Measurements from ENCODE around the gene AMZ1.

The AMZ1 gene, protein sequence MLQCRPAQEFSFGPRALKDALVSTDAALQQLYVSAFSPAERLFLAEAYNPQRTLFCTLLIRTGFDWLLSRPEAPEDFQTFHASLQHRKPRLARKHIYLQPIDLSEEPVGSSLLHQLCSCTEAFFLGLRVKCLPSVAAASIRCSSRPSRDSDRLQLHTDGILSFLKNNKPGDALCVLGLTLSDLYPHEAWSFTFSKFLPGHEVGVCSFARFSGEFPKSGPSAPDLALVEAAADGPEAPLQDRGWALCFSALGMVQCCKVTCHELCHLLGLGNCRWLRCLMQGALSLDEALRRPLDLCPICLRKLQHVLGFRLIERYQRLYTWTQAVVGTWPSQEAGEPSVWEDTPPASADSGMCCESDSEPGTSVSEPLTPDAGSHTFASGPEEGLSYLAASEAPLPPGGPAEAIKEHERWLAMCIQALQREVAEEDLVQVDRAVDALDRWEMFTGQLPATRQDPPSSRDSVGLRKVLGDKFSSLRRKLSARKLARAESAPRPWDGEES

DNA sequence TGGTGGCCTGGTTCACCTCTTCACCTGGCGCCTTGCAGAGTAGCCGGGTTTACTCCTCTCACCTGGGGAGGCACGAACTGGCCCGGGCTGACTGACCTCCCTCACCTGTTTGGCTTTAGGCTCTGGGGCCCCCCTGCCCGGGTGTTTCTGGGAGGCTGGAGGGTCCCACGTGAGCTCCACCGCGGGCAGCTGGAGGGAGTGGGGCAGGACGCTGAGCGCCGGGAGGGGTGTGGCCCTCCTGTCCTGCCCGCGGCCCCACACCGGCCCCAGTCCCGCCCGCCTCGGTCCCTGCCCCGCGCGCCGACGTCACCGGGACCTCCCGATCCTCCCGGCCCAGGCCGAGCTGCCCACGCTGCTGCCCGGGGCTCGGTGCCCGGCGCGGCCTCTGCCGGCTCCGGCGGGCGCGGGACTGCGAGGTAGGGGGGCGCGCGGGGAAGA, at the start of gene AMZ1:
Gene AMZ1, plus strand, starts transcription at position 322 of the 438 bp plus-strand sequence. CDS start 12,250 bp downstream, outside the sequence.
- in situ Hi-C loops (cut with HindIII; ENCODE audit: low sequenced_read_pairs), result no loop called here

DNA sequence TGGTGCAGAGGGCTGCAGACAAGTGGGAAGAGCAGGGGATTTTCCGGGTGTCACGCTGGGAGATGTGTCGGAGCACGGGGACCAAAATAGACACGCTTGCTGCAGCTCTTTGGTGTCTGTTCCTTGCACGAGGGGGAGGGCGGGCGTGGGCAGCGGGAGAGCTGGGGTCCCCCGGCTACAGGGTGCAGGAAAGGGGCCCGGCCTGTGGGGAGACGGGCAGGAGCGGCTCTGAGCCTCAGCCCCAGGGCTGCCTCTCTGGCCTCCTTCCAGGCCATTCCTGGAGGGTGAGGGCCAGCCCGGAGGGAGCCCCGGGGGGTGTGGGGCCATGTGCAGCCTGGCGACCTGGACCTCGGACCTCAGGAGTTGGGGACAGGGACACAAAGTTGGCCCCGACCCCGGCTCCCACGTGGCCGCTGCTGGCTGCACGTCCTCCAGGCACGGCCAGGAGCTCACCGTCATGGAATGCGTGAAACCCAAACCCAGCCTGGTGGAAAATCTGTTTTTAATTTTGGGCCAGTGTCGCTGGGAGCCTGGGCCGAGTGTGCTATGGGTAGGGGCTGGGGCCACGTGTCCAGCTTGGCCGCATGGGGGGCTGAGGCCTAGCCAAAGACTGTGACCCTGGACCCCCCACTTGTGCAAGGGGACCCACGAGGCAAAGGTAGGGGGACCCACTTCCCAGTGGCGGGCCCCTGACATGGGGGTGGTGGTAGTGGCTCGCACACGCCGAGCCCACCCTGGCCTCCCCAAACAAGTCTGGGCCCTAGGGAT, 49.6 kb upstream of the AMZ1 start:
- in situ Hi-C loops (cut with HindIII; ENCODE audit: low sequenced_read_pairs), result no loop called here

DNA sequence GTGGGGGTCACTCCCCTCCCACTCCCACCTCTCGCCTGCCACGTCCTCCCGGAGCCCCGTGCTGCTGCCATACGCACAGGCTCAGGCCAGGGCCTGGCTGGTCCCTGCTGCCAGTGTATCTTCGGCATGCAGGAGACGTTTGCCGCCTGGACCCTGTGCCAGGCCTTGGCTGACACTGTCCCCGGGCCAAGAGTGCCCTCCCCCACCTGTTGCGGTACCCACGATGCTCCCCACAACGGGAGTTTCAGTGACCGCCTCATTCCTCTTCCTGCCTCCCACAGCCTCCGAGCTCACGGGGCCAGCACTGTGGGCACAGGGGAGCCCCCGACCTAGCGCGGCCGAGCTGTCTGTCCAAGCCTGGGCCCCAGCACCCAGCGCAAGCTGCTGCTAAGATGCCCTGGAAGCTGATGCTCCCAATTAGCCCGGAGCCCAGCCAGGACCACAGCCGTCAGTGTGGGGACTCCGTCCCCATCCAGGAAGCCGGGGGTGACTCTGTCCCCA, 48.8 kb upstream of the AMZ1 start:
- in situ Hi-C loops (cut with HindIII; ENCODE audit: low sequenced_read_pairs), result no loop called here

DNA sequence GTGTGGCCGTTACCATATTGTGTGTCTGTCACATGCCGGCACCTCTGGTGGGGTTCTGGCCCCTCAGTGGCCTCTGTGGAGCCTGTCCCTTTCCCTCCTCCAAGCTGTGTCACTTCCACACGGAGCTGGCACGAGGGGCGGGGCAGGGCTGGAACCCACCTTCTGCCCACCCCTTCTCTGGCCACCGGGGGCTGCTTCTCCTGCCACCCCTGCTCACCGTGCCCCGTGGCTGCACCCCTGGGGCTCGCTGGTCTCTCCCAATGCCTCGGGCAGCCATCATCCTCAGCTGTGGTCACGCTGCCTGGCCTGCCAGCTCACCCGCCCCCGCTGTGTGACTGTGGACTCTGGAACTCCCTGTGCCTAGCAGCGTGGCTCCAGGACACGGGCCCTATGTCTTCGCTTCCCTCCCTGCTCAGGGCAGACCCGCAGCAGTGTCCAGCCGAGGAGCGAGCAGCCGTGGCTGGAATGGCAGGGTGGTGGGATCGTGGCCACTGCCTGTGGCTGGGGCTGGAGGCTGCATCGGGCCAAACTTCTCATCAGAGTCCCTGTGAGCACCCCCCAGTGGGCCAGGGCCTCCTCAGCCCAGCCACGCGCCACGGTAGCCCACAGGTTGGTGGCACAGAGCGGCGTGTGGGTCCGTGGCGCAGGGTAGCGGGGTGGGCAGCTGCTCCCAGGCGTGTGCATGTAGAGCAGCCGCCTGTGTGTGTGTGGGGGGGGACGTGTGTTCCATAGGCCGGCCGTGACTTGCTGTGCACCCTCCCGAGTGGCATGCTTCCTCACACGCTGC, 48.1 kb upstream of the AMZ1 start:
- in situ Hi-C loops (cut with HindIII; ENCODE audit: low sequenced_read_pairs), result no loop called here

DNA sequence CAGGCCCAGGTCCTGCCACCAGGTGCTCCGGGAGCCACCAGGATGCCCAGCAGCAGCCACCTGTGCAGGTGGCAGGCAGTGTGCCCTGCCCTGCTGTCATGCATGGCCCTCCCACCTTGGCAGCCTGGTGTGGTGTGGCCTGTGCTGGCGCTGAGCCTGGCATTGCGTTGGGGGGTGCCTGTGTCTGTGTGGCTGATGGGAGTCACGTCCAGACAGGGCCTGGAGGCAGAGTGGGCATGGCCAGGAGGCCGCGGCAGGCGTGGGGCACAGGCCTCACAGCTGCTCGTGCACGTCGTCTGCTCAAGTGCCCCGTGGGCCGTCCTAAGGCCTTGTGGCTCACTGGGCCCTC, 47.5 kb upstream of the AMZ1 start:
- in situ Hi-C loops (cut with HindIII; ENCODE audit: low sequenced_read_pairs), result no loop called here

DNA sequence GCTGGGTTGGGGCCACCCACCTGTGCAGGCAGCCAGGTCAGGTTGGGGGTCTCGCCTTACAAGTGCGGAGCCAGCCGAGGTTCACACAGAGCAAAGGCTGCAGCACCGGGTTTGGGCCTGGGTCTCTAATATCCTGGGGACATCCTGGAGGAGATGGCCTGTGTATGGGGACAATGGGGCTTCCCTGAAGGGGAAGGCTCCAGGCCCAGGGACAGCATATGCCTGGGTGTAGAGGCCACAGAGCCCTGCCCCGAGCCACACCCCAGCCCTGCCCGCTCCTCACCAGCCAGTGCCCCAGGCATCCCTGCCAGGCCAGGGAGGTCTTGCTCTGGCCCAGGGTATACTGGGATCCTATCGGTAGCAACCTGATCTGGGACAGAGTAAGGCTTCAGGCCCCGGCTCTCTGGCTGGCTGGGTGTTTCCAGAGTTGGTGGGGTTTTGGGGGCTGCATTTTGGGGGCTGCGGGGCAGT, 47.1 kb upstream of the AMZ1 start:
- in situ Hi-C loops (cut with HindIII; ENCODE audit: low sequenced_read_pairs), result no loop called here

DNA sequence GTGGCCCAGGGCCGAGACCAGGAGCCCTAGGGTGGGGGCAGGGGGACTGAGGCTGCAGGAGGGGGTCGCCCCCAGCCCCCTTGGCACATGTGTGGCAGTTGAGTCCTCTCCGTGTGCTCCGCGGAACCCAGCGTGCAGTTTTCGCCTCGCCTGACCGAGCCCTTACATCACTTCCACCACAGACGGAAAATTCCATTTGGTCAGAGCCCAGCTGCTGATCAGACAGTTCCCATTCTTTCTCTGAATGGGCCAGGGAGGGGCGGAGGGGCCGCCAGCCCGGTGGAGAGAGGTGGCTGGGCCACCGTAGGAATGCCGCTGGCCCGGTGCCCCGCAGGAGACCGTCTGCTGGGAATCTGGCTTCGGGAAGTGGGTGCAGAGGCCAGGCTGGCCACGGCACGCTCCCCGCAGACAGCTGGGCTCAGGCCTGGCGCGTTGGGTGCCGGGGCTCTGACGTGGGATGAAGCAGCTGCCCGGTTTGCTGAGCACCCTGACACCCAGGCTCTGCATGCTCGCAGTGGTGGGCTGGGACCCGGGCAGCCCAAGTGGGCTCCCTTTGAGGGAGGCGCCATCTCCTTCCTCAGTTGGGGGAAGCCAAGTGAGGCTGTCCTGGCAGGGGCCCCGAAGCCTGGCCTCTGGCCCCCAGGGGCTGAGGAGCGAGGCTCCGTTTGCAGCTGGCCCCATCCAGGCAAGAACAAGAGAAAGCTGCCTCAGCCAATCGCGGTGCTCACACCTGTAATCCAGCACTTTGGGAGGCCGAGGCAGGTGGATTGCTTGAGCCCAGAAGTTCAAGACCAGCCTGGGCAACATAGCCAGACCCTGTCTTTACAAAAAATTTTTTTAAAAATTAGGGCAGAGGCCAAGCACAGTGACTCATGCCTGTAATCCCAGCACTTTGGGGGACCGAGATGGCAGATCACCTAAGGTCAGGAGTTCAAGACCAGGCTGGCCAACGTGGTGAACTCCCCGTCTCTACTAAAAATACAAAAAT, 46.3 kb upstream of the AMZ1 start:
- in situ Hi-C loops (cut with HindIII; ENCODE audit: low sequenced_read_pairs), result no loop called here

DNA sequence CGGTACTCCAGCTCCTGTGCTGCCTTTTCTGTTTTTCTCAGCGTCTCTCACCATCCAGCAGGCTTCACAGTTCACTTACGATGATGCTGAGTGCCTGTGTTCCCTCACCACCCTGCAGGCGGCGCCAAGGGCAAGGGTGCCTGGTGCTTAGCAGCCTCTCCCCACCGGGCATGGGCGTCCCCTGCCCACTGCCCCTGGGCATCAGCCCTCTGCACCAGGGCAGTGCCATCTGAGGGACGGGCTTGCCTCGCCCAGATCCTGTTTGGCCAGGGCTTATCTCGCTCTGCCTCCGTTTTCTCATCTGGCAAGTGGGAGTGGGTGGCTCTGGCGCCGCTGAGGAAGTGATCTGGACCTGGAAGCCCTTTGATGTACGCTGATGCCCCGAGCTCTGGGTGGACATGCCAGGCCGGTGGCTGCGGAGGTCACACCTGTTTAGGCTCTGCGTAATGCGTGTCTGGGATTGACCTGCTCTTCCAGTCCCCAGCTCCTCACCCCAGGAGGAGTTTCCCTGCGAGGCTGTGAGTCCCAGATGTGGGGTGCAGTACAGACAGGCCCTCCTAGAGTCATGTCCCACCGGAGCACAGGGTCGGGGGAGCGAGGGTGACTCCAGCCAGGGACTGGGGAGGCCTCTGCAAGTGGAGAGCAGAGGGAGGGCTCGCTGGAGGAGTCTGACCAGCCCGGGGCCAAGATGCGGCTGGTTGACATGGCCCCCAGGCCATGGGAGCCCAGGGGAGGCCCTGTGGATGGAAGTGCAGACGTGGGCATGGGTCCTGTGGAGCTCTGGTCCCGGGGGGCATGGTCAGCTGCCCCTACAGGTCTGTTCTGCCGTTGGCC, 44.4 kb upstream of the AMZ1 start:
- in situ Hi-C loops (cut with HindIII; ENCODE audit: low sequenced_read_pairs), result no loop called here

DNA sequence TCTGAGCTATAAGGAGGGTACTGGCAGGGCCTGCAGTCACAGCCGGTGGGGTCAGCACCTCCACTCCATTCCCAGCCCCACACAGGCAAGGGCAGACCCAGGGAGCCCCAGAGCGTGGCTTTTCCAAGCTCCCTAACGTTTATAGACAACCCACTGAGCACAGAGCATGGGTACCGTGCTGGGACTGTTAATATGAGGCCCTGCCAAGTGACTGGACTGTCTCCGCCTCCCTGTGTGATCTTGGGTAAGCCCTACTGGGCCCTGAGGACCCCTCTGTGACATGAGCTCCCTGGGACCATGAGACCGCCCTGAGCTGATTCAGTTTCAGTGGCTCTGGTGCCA, 43.8 kb upstream of the AMZ1 start:
- in situ Hi-C loops (cut with HindIII; ENCODE audit: low sequenced_read_pairs), result no loop called here

DNA sequence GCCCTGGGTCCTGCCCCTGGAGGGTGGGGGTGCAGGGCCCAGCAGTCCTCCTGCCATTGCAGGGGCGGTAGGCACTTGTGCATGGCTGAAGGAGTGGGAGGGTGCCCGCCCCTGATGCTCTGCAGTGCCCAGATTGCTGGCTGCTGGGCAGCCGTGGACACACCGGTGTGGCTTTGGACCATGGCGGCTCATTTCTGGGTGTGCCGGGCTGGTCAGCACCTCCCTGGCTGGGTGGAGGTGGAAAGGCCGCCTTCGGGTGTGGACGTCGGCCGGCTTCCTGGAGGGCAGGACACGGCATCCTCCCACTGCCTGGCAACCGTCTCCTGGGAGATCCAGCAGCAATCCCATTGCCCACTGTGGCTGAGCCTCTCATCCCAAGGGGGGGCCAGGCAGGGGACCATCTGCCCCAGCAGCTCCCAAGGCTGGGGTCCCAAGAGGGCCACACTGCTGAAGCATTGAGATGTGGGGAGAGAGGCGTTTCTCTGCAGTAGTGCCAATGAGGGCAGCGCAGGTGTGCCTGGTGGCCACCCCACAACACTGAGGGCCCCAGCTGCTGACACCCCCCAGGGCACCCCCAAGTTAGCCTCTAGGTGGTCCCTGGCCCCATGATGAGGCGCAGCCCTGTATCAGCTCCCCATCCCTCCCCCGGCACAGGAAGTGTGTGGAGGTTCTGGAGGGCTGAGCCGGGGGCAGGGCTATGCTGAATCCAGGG, 43.3 kb upstream of the AMZ1 start:
- in situ Hi-C loops (cut with HindIII; ENCODE audit: low sequenced_read_pairs), result no loop called here

DNA sequence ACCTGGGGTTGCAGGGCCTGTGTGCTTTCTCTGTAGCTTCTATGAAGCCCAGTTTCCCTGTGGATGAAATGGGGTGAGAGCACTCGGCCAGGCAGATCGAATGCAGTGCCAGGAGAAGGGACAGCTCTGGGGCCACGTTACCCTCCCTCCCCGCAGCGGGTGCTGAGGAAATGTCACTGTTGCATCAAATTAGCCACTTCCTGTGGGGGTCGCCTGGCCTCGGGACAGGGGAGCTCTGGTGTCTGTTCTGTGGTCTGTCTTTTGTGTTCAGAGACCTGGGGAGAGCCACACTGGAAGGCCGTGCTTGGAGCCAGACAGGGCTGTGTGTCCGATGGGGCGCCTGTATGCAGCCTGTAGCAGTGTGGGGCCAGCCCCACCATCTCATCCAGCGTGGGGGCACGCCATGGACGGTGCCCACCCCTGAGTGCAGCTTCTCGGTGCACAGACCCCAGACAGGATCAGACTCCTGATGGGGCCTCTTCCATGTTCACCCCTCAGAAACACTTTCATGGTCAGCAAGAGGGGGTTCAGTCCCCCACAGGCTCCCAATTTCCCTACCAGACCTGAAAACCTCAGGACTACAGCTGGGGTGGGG, 42.6 kb upstream of the AMZ1 start:
- in situ Hi-C loops (cut with HindIII; ENCODE audit: low sequenced_read_pairs), result no loop called here

DNA sequence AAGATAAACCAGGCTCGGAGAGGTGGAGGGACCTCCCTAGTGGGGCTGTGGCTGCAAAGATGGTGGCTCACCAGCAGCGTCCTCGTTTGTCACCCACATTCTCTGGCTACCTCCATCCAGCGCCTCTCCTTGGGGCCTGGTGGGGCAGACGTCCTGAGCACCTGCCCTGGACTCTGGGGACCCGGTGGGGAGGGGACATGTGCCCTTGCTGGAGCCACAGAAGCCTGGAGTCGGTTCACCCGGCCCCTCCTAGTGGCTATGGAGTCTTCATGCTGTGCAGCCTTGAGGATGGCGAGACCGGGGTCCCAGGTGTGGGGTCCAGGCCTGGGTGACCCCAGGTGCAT, 41.7 kb upstream of the AMZ1 start:
- in situ Hi-C loops (cut with HindIII; ENCODE audit: low sequenced_read_pairs), result no loop called here

DNA sequence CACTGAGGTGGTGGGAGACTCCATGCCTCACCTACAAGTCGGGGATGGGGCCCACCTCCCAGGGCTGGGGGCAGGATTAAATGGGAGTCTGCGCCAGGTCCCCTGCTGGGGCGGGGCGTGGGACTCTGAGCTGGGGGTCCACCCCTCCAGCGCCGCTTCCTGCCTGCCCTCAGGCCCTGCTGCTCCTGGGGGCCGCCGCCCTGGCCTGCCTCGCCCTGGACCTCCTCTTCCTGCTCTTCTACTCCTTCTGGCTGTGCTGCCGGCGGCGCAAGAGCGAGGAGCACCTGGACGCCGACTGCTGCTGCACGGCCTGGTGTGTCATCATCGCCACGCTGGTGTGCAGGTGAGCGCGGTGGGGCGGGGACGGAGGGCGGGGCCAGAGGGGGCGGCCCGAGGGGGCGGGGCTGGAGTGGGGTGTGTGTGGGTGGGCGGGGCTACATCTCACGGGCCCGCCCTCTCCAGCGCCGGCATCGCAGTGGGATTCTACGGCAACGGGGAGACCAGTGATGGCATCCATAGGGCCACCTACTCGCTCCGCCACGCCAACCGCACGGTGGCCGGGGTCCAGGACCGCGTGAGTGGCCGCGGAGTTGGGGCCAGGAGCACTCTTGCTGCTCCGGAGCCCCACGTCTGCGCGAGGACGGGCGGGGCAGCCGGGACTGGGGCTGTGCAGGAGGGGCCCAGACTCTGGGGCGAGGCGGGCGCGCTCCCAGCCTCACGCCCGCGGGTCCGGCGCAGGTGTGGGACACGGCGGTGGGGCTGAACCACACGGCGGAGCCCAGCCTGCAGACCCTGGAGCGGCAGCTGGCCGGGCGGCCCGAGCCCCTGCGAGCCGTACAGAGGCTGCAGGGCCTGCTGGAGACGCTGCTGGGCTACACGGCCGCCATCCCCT, 41.1 kb upstream of the AMZ1 start:
- in situ Hi-C loops (cut with HindIII; ENCODE audit: low sequenced_read_pairs), result no loop called here

DNA sequence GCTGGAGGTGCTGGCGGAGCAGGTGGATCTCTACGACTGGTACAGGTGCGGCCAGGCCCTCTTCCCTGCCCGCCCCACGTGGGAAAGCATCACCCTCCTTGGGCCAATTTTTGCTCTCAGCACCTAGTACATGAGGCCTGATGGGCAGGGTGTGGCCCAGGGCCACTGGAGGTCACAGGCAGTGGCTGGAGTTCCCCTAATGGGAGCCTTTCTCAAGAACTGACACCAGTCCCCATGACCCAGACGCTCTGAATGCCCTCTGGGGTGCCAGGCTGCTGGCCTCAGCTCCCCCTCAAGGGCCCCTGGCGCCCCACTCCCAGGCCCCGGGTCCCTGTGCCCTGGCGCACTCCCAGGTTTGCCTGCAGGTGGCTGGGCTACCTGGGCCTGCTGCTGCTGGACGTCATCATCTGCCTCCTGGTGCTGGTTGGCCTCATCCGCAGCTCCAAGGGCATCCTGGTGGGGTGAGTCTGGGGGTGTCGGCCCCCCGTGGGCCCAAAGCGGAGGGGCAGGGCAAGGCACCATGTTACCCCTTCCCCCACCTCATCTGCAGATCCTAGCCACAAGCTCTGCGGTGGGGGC, 40.3 kb upstream of the AMZ1 start:
- in situ Hi-C loops (cut with HindIII; ENCODE audit: low sequenced_read_pairs), result no loop called here

DNA sequence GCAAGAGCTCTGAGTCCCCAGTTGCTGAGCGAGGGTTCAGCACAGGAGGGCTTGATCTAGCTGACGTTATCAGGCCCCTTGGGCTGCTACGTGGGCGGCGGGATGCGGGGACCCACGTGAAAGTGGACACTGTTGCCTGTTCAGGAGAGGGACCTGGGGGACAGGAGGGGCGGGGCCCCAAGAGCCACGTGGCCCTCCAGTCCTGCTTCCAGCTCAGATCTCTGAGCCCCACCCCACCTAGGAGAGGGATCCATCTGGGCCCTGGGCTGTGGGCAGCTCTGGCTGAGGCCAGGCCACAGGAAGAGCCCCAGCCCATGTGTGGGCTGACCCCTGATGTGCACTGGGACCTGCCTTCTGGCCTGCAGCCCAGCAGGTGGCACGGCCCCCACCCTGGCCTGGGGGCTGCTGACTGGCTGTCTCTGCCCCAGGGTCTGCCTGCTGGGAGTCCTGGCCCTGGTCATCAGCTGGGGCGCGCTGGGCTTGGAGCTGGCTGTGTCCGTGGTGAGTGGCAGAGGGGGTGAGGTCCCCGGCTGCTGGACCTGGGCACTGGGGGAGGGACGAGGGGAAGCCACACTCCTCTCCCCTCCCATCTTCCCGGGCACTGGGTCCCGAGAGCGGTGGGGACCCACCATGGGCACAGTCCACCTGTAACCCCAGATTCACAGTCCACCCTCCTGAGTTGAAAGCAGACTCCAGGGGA, 38.7 kb upstream of the AMZ1 start:
- in situ Hi-C loops (cut with HindIII; ENCODE audit: low sequenced_read_pairs), result no loop called here

DNA sequence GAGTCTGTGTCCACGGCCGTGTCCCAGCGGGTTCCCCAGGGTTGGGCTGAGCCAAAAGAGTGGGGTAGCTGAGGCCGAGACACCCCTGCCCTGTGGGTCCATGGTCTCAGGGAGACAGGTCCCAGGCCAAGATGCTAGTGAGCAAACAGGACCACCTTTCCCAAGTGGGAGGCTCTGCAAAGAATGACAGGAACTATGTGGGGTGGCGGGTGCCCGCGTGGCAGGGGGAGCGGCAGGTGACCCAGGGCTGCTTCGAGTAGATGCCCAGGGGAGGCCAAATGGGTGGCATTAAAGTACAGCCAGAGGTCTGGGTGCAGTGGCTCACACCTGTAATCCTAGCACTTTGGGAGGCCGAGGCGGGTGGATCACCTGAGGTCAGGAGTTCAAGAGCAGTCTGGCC, 38.0 kb upstream of the AMZ1 start:
- in situ Hi-C loops (cut with HindIII; ENCODE audit: low sequenced_read_pairs), result loop anchor here (5.0 kb wide), 3 partner anchors 38 to 77 kb away; no protein-coding TSS in a partner anchor
